ENCODE results near the gene SLCO3A1. TPM values are rescaled to one million over a fixed set of nuclear protein-coding genes. Genes with fewer than 3 reads are reported as not detected.

Gene SLCO3A1
- total and polyA plus RNA-seq, 12 donors: 33.9 to 57.2 (median 46.4) TPM

DNA sequence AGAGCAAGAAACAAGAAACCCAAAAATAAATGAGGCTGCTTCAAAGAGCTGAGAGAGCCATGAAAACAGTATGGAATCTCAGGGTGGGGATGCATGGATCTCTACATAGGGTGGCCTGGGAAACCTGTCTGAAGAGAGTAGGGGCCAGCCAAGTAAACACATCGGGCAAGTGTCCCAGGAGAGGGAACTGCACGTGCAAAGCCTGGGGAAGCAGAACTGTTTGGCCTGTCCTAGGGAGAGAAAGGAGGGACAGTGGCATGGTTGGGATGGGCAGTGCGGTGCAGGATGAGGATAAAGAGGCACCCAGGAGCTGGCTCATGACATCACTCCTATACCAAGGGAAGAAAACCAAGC is 271.1 kb downstream of the SLCO3A1 start:
- Histone ChIP-seq H3K4me1 (peaks cover 0 to 22% (median 1%) of the 10 kb centered on the region in 9 donors), H3K27ac (no peak overlapping the region), H3K4me3 (no peak overlapping the region), H3K27me3 (no peaks in the 10 kb centered on the region), H3K36me3 (peaks cover 0 to 91% (median 26%) of the 10 kb centered on the region in 9 donors), H3K9me3 (no peaks in the 10 kb centered on the region)
- DNase-seq (no peak), ATAC-seq (peak in 4 of 8 donors; percentile 24 to 70 (median 34))
- intact Hi-C loops (cut with DNase I): no loop called here
- 70 to 72% methylated on average over 3 of the region's 3 CpGs for WGBS, 2 donors
- TF ChIP-seq, protein P1, sequence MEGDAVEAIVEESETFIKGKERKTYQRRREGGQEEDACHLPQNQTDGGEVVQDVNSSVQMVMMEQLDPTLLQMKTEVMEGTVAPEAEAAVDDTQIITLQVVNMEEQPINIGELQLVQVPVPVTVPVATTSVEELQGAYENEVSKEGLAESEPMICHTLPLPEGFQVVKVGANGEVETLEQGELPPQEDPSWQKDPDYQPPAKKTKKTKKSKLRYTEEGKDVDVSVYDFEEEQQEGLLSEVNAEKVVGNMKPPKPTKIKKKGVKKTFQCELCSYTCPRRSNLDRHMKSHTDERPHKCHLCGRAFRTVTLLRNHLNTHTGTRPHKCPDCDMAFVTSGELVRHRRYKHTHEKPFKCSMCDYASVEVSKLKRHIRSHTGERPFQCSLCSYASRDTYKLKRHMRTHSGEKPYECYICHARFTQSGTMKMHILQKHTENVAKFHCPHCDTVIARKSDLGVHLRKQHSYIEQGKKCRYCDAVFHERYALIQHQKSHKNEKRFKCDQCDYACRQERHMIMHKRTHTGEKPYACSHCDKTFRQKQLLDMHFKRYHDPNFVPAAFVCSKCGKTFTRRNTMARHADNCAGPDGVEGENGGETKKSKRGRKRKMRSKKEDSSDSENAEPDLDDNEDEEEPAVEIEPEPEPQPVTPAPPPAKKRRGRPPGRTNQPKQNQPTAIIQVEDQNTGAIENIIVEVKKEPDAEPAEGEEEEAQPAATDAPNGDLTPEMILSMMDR (IDR thresholded peaks at IDR 0.05): no peak

DNA sequence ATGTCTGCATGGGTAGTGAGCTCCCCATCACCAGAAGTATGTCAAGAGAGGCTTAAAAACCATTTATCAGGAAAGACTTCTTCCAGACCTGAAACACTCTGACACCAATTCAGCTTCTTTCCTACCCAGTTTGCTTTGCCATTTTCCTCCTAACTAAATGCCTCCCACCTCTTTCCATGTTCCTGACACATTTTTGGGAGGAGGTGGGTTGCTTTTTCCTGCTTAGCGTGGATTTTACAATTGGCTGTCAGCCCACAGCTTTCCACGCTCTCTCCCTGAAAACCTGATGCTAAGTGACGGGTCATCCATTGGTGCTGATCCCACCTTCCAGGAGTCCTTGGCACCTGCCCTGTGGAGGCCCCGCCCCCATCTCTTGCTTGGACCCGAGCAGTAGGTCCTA is 275.3 kb downstream of the SLCO3A1 start:
- no peak overlapping the region for H3K27ac ChIP-seq
- peaks cover 0 to 9% (median 0%) of the 10 kb centered on the region in 9 donors for H3K4me1 ChIP-seq
- TF ChIP-seq, protein P1 (IDR thresholded peaks at IDR 0.05): no peak
- peaks cover 0 to 80% (median 35%) of the 10 kb centered on the region in 9 donors for H3K36me3 ChIP-seq
- intact Hi-C loops (cut with DNase I): no loop called here
- DNase-seq (no peak), ATAC-seq (no peak)
- no peaks in the 10 kb centered on the region for H3K27me3 ChIP-seq
- 90 to 94% methylated on average over 5 of the region's 5 CpGs for WGBS, 2 donors
- no peak overlapping the region for H3K4me3 ChIP-seq
- no peaks in the 10 kb centered on the region for H3K9me3 ChIP-seq

GRCh38 chr15:92130244-92130643 is 276.7 kb downstream of the SLCO3A1 start:
- H3K27ac ChIP-seq: no peak overlapping the region
- H3K36me3 ChIP-seq: peaks cover 0 to 90% (median 33%) of the 10 kb centered on the region in 9 donors
- TF ChIP-seq, protein P1 (IDR thresholded peaks at IDR 0.05): no peak
- H3K27me3 ChIP-seq: no peaks in the 10 kb centered on the region
- DNase-seq (no peak), ATAC-seq (no peak)
- no peak overlapping the region for H3K4me3 ChIP-seq
- 87 to 89% methylated on average over 2 of the region's 2 CpGs for WGBS, 2 donors
- H3K9me3 ChIP-seq: no peaks in the 10 kb centered on the region
- intact Hi-C loops (cut with DNase I): no loop called here
- no peaks in the 10 kb centered on the region for H3K4me1 ChIP-seq

DNA sequence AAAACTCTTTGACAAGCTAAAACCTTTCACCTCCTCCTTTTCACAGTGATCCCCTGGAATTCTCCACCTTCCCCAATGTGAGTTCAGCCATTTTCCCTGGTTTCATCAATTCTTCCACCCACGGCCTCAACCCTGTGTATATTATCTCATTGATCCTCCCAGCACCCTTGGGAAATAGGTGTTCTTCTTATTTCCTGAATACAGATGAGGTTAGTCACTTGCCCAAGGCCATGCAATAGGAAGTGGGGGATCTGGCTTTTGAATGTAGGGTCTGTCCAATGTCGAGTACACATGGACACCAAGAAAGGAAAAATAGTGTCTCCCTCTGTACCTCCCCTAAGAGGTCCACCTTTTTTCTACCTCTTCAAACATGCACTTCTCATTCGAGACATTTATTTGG is 277.4 kb downstream of the SLCO3A1 start:
- Histone ChIP-seq H3K4me3 (no peak overlapping the region), H3K27me3 (no peaks in the 10 kb centered on the region), H3K4me1 (no peaks in the 10 kb centered on the region), H3K27ac (no peak overlapping the region), H3K36me3 (peaks cover 0 to 90% (median 35%) of the 10 kb centered on the region in 9 donors), H3K9me3 (no peaks in the 10 kb centered on the region)
- 92% methylated on average over 3 of the region's 3 CpGs for WGBS, 2 donors
- ATAC-seq (no peak), DNase-seq (no peak)
- intact Hi-C loops (cut with DNase I): no loop called here
- TF ChIP-seq, protein P1 (IDR thresholded peaks at IDR 0.05): no peak

Data from heart right ventricle (tissue), 16 donors.